ENCODE results near the gene GOT2.
"Not testable (repeated sequence)": the region's sequence is repeated elsewhere in the genome, so short reads cannot be mapped to it uniquely, and the experiment has no call there.

Gene GOT2

DNA sequence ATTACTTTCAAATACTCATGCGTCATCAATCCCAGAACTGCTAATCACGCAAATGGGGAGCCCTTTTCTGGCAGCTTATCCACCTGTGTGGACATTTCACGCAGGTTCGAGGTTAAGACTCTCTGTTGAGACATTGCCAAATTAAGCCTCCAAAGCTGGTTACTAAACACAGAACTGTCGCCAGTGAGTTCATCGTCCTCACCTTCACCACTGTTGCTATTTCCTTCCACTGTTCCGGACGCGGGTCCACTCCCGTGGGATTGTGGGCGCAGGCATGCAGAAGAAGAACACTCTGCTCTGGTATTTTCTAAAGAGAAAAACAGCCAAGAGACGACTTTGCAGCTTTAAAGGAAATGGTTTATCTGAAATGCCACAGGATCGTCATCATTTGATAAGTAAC is 16.1 kb downstream of the GOT2 start:
- DNase-seq (ENCODE audit: low read depth): no peak
- TF ChIP-seq, protein P1, sequence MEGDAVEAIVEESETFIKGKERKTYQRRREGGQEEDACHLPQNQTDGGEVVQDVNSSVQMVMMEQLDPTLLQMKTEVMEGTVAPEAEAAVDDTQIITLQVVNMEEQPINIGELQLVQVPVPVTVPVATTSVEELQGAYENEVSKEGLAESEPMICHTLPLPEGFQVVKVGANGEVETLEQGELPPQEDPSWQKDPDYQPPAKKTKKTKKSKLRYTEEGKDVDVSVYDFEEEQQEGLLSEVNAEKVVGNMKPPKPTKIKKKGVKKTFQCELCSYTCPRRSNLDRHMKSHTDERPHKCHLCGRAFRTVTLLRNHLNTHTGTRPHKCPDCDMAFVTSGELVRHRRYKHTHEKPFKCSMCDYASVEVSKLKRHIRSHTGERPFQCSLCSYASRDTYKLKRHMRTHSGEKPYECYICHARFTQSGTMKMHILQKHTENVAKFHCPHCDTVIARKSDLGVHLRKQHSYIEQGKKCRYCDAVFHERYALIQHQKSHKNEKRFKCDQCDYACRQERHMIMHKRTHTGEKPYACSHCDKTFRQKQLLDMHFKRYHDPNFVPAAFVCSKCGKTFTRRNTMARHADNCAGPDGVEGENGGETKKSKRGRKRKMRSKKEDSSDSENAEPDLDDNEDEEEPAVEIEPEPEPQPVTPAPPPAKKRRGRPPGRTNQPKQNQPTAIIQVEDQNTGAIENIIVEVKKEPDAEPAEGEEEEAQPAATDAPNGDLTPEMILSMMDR (IDR thresholded peaks at IDR 0.05; ENCODE audit: control insufficient read depth, extremely low read depth, insufficient read depth): no peak
- no peak overlapping the region for H3K4me3 ChIP-seq (ENCODE audit: low read depth, low read length)

DNA sequence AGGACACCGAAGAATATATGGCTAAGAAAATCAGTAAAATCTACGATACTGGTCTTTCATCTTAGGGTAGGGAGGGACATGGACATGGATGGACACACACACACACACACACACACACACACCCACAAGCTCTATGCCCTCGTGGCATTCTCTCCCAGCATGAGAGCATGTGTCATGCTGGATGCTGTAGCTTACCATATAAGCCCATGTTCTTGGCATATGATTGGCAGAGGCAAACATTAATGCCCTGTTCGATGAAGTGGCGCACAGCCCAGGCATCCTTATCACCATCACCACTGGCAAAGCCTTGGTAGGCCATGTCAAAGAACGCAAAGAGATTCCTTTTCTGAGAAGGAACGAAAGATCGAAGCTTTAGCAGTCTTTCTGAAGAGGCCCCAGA is 17.6 kb downstream of the GOT2 start:
- TF ChIP-seq, protein P1 (IDR thresholded peaks at IDR 0.05; ENCODE audit: control insufficient read depth, extremely low read depth, insufficient read depth): no peak
- DNase-seq (ENCODE audit: low read depth): no peak
- H3K4me3 ChIP-seq (ENCODE audit: low read depth, low read length): no peak overlapping the region

DNA sequence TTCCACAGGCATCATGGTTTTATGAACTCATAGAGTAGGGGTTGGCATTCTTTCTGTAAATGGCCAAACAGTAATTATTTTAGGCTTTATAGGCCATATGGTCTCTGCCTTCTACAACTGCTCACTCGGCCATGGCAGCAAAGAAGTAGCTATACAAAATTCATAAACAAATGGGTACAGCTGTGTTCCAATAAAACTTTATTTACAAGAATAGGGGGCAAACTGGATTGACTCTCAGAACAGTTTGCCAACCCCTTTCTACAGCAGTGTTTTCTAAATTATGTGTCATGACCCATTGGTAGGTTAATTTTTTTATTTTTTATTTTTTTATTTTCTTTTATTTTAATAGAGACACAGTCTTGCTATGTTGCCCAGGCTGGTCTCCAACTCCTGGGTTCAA is 20.4 kb downstream of the GOT2 start:
- DNase-seq (ENCODE audit: low read depth): no peak
- H3K4me3 ChIP-seq (ENCODE audit: low read depth, low read length): no peak overlapping the region
- TF ChIP-seq, protein P1 (IDR thresholded peaks at IDR 0.05; ENCODE audit: control insufficient read depth, extremely low read depth, insufficient read depth): no peak

DNA sequence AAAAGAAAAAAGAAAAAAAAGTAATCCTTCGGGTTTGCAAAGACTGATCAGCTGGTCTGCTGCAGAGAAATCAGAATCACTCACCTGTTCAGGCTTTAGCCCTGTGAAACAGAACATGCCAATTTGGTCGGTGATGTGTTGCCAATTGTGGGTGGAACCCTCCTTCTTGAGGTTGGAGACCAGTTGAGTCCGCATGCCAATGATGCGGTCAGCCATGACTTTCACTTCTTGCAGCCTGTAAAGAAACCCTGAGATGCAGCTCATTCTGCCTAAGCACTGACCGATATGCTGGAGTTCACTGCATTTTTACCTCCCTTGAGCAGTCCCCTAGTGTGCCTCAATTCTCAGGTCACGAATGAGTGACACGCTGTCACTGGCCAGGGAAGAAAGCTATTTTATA is 24.8 kb downstream of the GOT2 start:
- H3K4me3 ChIP-seq (ENCODE audit: low read depth, low read length): no peak overlapping the region
- no peak for DNase-seq (ENCODE audit: low read depth)
- TF ChIP-seq, protein P1 (IDR thresholded peaks at IDR 0.05; ENCODE audit: control insufficient read depth, extremely low read depth, insufficient read depth): no peak

DNA sequence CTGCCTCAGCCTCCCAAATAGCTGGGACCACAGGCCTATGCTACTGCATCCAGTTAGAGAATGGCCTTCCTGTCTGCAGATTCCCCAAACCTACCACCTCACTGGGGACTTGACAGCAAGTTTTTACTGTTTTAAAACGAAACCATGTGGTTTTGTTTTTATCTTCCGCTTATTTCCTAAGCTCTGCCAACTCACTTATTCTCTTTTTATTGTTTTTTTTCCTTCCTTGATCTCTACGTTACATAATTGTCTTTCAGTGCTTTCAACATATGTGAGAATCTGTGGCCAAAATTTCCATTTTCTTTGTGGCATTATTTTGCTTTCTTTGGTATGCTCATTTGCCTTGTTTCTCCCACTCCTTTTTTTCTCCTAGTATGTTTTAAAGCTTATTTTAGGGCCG is 35.0 kb downstream of the GOT2 start:
- no peak for DNase-seq (ENCODE audit: low read depth)
- no peak overlapping the region for H3K4me3 ChIP-seq (ENCODE audit: low read depth, low read length)
- TF ChIP-seq, protein P1 (IDR thresholded peaks at IDR 0.05; ENCODE audit: control insufficient read depth, extremely low read depth, insufficient read depth): no peak

DNA sequence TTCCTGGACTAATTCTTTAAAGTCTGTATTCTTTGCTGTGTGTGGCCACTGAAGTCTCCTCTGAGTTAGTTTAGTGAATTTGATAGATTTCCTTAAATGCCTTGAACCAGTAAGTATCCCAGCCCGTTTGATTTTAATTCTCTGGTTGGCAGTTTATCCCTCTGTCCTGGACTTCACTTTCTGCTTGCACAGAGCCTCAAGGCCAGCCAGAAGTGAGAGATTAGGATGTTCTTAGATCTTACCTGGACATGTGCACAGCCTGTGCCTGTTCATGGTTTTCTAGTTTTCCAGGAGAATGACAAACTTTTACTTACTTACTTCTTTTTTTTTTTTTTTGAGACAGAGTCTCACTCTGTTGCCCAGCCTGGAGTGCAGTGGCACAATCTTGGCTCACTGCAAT is 38.7 kb downstream of the GOT2 start:
- DNase-seq (ENCODE audit: low read depth): no peak
- no peak overlapping the region for H3K4me3 ChIP-seq (ENCODE audit: low read depth, low read length)
- TF ChIP-seq, protein P1 (IDR thresholded peaks at IDR 0.05; ENCODE audit: control insufficient read depth, extremely low read depth, insufficient read depth): no peak

DNA sequence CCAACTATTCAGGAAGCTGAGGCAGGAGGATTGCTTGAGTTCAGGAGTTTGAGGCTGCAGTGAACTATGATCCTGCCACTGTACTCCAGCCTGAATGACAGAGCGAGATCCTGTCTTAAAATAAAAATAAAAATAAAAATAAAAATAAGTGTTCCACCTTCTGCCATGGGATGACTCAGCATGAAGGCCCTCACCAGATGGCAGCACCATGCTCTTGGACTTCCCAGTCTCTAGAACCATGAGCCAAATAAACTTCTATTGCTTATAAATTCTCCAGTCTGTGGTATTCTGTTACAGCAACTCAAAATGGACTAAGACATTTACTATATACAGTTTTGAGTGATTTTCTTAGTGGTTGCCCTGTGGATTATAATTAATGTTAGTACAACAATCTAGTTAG is 41.7 kb downstream of the GOT2 start:
- no peak for DNase-seq (ENCODE audit: low read depth)
- TF ChIP-seq, protein P1 (IDR thresholded peaks at IDR 0.05; ENCODE audit: control insufficient read depth, extremely low read depth, insufficient read depth): no peak
- H3K4me3 ChIP-seq (ENCODE audit: low read depth, low read length): no peak overlapping the region

DNA sequence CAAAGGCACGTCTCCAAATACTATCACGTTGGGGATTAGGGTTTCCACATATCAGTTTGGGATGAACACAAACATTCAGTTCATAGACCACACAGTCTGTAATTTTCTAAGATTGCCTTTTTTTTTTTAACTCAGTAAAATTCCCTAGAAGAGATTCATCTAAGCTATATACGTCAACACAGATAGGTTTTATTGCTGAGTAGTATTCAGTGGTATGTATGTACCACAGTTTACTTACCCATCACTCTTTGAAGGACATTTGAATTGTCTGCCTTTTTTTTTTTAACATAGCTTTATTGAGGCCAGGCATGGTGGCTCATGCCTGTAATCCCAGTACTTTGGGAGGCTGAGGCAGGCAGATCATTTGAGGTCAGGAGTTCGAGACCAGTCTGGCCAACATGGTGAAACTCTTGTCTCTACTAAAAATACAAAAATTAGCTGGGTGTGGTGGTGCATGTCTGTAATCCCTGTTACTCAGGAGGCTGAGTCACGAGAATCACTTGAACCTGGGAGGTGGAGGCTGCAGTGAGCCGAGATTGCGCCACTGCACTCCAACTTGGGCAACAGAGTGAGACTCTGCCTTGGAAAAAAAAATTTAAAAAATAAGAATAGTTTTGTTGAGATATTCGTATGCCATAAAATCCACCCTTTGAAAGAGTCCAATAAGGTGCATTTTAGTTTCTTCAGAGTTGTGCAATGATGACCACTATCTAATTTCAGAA is 47.0 kb downstream of the GOT2 start:
- H3K4me3 ChIP-seq (ENCODE audit: low read depth, low read length); DNase-seq (ENCODE audit: low read depth): not testable (repeated sequence)

All from LNCaP clone FGC (cell line).